Peyer's patch (tissue), 4 donors: ENCODE measurements around the gene NAV3. TPM values are rescaled to one million over a fixed set of nuclear protein-coding genes. Genes with fewer than 3 reads are reported as not detected.

Experiments
- DNase-seq, 3 donors: peaks; one replicate each; pipeline ENCODE4 v3.0.0-alpha.2; 2017 to 2019
- H3K27ac ChIP-seq, 4 donors: fragments of 200-600 bp; sonication (generic); one replicate each; pipeline ENCODE4 v1.5.1; 2016 to 2019
- H3K27me3 ChIP-seq, 2 donors: fragments of 200-600 bp; sonication (generic); one replicate each; pipeline ENCODE4 v1.5.1; 2019
- H3K36me3 ChIP-seq, 3 donors: fragments of 200-600 bp; sonication (generic); one replicate each; pipeline ENCODE4 v1.5.1; 2016 to 2019
- H3K4me1 ChIP-seq, 4 donors: fragments of 200-600 bp; sonication (generic); one replicate each; pipeline ENCODE4 v1.5.1; 2016 to 2019
- H3K4me3 ChIP-seq, 4 donors: fragments of 200-600 bp; sonication (generic); 1 replicate in 3 of 4; 2 replicates in 1 of 4; pipeline ENCODE4 v1.5.1; 2016 to 2019; ENCODE audit warnings: mild to moderate bottlenecking in 1 of 4
- H3K9me3 ChIP-seq, 4 donors: fragments of 200-600 bp; sonication (generic); one replicate each; pipeline ENCODE4 v1.5.1; 2016 to 2019; ENCODE audit warnings: mild to moderate bottlenecking in 1 of 4
- CTCF ChIP-seq, 6 experiments: fragments of 450-650 bp in 4 of 6; fragments of 200-600 bp in 2 of 6; sonication (generic) in 1 of 6; IDR thresholded peaks; one replicate each; pipeline ENCODE4 v1.5.1; 2017 to 2019; ENCODE audit warnings: antibody characterized with exemption in 6 of 6, mild to moderate bottlenecking in 3 of 6, moderate library complexity in 1 of 6
- POLR2A ChIP-seq, 2 donors: fragments of 450-650 bp; IDR thresholded peaks; one replicate each; pipeline ENCODE4 v1.5.1; 2017; ENCODE audit warnings: antibody characterized with exemption in 2 of 2, mild to moderate bottlenecking in 2 of 2, moderate library complexity in 2 of 2
- total RNA-seq, 4 donors: library from RNA; depleted of rRNA; stranded (reverse); fragments of >200 nt; gene quantifications; one replicate each; pipeline ENCODE4 v1.1.0, GENCODE V29; 2016

NAV3 gene
- total RNA-seq, 4 donors from 2014 or later: 1.9 to 4.1 (median 2.8) TPM

DNA sequence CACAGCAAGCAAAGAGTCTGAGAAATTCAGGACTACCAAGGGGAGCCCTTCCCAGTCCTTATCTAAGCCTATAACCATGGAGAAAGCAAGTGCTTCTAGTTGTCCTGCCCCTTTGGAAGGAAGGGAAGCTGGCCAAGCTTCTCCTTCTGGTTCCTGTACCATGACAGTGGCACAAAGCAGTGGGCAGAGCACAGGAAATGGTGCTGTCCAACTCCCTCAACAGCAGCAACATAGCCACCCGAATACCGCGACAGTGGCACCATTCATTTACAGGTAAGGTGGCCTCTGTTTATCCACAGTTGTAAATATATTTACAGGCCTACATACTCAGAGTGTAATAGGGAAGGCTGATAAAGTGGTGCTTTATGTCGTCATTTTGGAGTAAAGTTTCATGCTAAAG is 176.5 kb downstream of the NAV3 start:
- Histone ChIP-seq H3K4me3 (no peak overlapping the region), H3K9me3 (no peaks in the 10 kb centered on the region), H3K4me1 (no peaks in the 10 kb centered on the region), H3K36me3 (no peaks in the 10 kb centered on the region), H3K27me3 (no peaks in the 10 kb centered on the region), H3K27ac (no peak overlapping the region)
- no peak for TF ChIP-seq POLR2A (IDR thresholded peaks at IDR 0.05)
- no peak for TF ChIP-seq CTCF (IDR thresholded peaks at IDR 0.05)
- DNase-seq: no peak

DNA sequence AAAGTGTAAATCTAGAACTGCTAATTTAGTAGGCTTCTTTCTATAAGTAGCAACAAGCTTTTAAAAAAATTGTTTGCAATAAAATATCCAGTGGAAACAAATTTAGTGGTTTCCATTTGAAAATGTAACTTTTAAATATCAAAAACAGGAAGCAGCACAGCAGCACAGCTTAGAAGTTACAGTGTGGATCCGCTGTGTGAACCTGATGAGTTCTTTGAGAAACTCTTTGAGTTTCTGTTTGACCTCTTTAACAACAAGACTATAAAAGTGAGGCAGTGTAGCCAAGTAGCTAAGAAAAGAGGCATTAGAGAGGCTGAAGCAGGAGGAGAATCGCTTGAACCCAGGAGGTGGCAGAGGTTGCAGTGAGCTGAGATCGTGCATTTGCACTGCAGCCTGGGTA is 178.3 kb downstream of the NAV3 start:
- TF ChIP-seq POLR2A (IDR thresholded peaks at IDR 0.05): no peak
- no peak for TF ChIP-seq CTCF (IDR thresholded peaks at IDR 0.05)
- no peaks in the 10 kb centered on the region for H3K27me3 ChIP-seq

DNA sequence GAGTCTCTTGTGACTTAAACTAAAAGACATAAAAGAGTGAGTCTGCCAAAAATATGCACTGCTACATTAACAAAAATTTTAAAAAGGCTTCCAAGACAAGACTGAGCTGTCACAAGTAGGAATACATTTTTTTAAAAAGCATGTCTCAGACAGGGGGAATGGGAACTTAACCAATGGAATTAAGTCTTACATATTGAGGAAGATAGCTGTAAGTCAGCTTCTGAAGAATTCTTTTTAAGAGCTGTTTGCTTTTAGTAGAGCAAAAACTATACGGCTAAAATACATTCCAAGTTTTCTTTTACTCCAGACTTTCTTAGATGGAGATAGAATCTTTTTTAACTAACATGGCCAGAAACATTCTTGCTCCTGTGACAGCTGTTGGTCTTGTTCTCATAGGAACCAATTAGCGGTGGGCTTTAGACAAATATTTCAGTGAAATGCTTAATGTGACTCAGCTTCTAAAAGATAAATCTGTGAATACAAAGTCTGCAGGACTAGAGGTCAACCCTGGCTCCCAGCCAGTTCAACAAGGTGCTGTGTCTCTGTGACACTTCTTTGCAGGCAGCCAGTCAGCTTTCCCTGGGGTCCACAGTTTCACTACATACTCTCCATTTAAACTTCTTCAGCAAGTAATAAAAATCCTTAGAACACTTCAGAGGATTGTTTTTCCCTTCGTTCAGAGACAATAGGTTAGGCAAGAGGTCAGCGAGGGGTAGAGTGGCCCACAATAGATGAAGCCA is 187.6 kb downstream of the NAV3 start:
- no peaks in the 10 kb centered on the region for H3K27me3 ChIP-seq
- TF ChIP-seq CTCF (IDR thresholded peaks at IDR 0.05): no peak
- no peak for TF ChIP-seq POLR2A (IDR thresholded peaks at IDR 0.05)
- no peaks in the 10 kb centered on the region for H3K4me1 ChIP-seq
- no peaks in the 10 kb centered on the region for H3K9me3 ChIP-seq
- DNase-seq: no peak
- H3K4me3 ChIP-seq: no peak overlapping the region
- H3K27ac ChIP-seq: no peak overlapping the region
- H3K36me3 ChIP-seq: no peaks in the 10 kb centered on the region

More for the DNA sequence above, 178.3 kb downstream of the NAV3 start:
- no peaks in the 10 kb centered on the region for H3K9me3 ChIP-seq
- no peaks in the 10 kb centered on the region for H3K4me1 ChIP-seq
- H3K36me3 ChIP-seq: no peaks in the 10 kb centered on the region
- H3K27ac ChIP-seq: no peak overlapping the region
- no peak overlapping the region for H3K4me3 ChIP-seq
- DNase-seq: no peak

DNA sequence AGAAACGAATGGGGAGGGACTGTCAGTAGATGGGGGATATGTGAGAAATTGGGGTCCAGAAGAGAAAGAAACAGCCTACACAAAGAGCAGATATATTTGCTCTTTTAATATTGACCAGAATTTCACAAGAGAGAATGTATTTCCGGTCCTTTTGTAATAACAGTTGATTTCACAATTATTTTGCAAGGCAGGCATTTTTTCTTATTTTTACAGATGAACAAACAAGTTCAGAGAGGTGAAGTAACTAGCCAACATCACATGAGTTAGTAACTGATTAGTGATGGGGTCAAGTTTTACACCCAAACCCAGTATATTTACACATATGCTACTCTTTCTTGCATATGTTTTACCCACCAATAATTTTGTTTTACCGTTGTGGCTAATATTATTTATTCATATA is 188.2 kb downstream of the NAV3 start:
- H3K4me1 ChIP-seq: no peaks in the 10 kb centered on the region
- TF ChIP-seq POLR2A (IDR thresholded peaks at IDR 0.05) (no peak), CTCF (IDR thresholded peaks at IDR 0.05) (no peak)
- H3K4me3 ChIP-seq: no peak overlapping the region
- no peaks in the 10 kb centered on the region for H3K9me3 ChIP-seq
- H3K36me3 ChIP-seq: no peaks in the 10 kb centered on the region
- no peaks in the 10 kb centered on the region for H3K27me3 ChIP-seq
- DNase-seq: no peak
- no peak overlapping the region for H3K27ac ChIP-seq

DNA sequence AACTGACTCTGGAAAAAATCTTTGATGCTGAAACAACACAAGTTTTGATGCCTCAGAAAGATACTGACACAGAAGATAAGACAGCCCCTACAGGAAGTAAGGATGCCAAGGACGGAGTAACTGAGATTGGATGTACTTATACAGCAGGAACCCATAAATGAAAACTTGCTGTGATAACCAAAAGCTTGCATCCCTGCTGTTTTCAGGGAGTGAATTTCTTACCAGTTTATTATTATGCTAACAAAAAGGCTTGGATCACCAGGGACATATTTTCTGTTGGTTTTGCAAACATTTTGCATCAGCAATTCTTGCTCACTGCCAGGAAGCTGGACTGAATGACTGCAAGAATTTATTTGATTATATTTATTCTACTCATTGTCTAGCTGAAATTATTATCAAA is 197.7 kb downstream of the NAV3 start:
- Histone ChIP-seq H3K9me3 (no peaks in the 10 kb centered on the region), H3K4me3 (no peak overlapping the region), H3K27ac (no peak overlapping the region), H3K27me3 (no peaks in the 10 kb centered on the region), H3K4me1 (no peaks in the 10 kb centered on the region), H3K36me3 (no peaks in the 10 kb centered on the region)
- DNase-seq: no peak
- TF ChIP-seq CTCF (IDR thresholded peaks at IDR 0.05) (no peak), POLR2A (IDR thresholded peaks at IDR 0.05) (no peak)
